Psoas muscle (tissue), 8 donors: ENCODE measurements around the gene UFM1. TPM values are rescaled to one million over a fixed set of nuclear protein-coding genes. Genes with fewer than 3 reads are reported as not detected.
"Not testable (repeated sequence)": the region's sequence is repeated elsewhere in the genome, so short reads cannot be mapped to it uniquely, and the experiment has no call there.

Experiments
- ATAC-seq, 4 donors: fragments of 200-7000 bp; cut with Tn5 transposase; one replicate each; pipeline ENCODE4 v1.9.1; 2020; ENCODE audit warnings: moderate library complexity in 3 of 4, mild to moderate bottlenecking in 2 of 4
- DNase-seq, 2 donors: peaks; one replicate each; pipeline ENCODE4 v3.0.0-alpha.2; 2020
- H3K27ac ChIP-seq: fragments of 200-600 bp; one replicate; pipeline ENCODE4 v1.8.0; 2022
- H3K27me3 ChIP-seq, 3 donors: fragments of 200-600 bp in 1 of 3; one replicate each; pipeline versions ENCODE4 v1.6.1 to v1.8.0; 2013 to 2022; ENCODE audit warnings: low read length in 2 of 3, mild to moderate bottlenecking in 2 of 3, moderate library complexity in 1 of 3; ENCODE audit not compliant: insufficient read depth in 3 of 3
- H3K36me3 ChIP-seq, 2 donors: fragments of 200-600 bp in 1 of 2; one replicate each; pipeline versions ENCODE4 v1.6.1 to v1.8.0; 2013 to 2022; ENCODE audit warnings: low read depth in 1 of 2, mild to moderate bottlenecking in 1 of 2, moderate library complexity in 1 of 2; ENCODE audit not compliant: insufficient read depth in 1 of 2
- H3K4me1 ChIP-seq: fragments of 200-600 bp; one replicate; pipeline ENCODE4 v1.8.0; 2022
- H3K4me3 ChIP-seq: fragments of 200-600 bp; one replicate; pipeline ENCODE4 v1.8.0; 2022; ENCODE audit warnings: mild to moderate bottlenecking
- H3K9me3 ChIP-seq: fragments of 200-600 bp; one replicate; pipeline ENCODE4 v1.8.0; 2022
- CTCF ChIP-seq: fragments of 200-600 bp; IDR thresholded peaks from one replicate; pipeline ENCODE4 v1.8.0; 2022; ENCODE audit warnings: antibody characterized with exemption
- WGBS, 3 donors: extraction: QIAGEN DNeasy Blood & Tissue Kit; methylation state at CpG; one replicate each; pipeline versions ENCODE4 v1.1.6 to v1.1.7; 2013; 5-methylcytosine and 5-hydroxymethylcytosine counted together
- intact Hi-C, 2 donors: fragments of 100-400 bp; cut with DNase I; formaldehyde crosslinking; loops; one replicate each; pipeline versions ENCODE4 v1.11.0 to v1.14.2; 2022
- polyA plus RNA-seq, 3 donors: library from polyadenylated mRNA; stranded (reverse); fragments of 200-250 nt; gene quantifications; one replicate each; pipeline ENCODE4 v1.2.3, GENCODE V29; 2013
- total RNA-seq, 4 donors: library from RNA; stranded (reverse); fragmentation: NEBNext Ultra II Directional in 2 of 4; extraction: Animal tissue kit (Norgen Biotek cat#: 25700) in 2 of 4; gene quantifications; one replicate each; pipeline versions ENCODE4 v1.2.1 to v1.2.4, GENCODE V29; 2021 to 2023
- donor health status: healthy with polysubstance abuse.
- donor health status: DM: no; HTN: no; CAD: no; lungs with moderate emphysema.
- donor health status: Bipolar disorder and iron deficiency.
- donor health status: healthy.
- donor health status: DM: yes; HTN: yes; CAD: no.
- donor health status: DM: no; HTN: no; CAD: no.
- donor health status: DM: no; HTN: no; CAD: no.
- donor health status: DM: yes; HTN: yes; CAD: no.

The UFM1 gene
- total and polyA plus RNA-seq, 7 donors = 19.8 to 56.8 (median 27.7) TPM

GRCh38 chr13:38358684-38359083, 9.0 kb downstream of the UFM1 start:
- no peak for TF ChIP-seq CTCF
- H3K9me3 ChIP-seq = no peaks in the 10 kb centered on the region
- no peak overlapping the region for H3K27ac ChIP-seq
- WGBS, 3 donors = 57 to 68% (median 60%) methylated on average over 4 of the region's 4 CpGs
- ATAC-seq = no peak
- intact Hi-C loops = no loop called here
- peaks cover 0 to 84% of the 10 kb centered on the region in 2 donors for H3K36me3 ChIP-seq
- no peaks in the 10 kb centered on the region for H3K27me3 ChIP-seq
- no peak overlapping the region for H3K4me3 ChIP-seq
- no peak for DNase-seq
- peaks cover 2% of the 10 kb centered on the region for H3K4me1 ChIP-seq

GRCh38 chr13:38361542-38362262, 12.1 kb downstream of the UFM1 start:
- ATAC-seq = no peak
- intact Hi-C loops = no loop called here

GRCh38 chr13:38363219-38363618, 13.6 kb downstream of the UFM1 start:
- H3K27ac ChIP-seq = no peak overlapping the region
- no peak for DNase-seq
- TF ChIP-seq CTCF = no peak
- no peak overlapping the region for H3K4me3 ChIP-seq
- H3K9me3 ChIP-seq = no peaks in the 10 kb centered on the region
- H3K27me3 ChIP-seq = no peaks in the 10 kb centered on the region
- ATAC-seq = no peak
- H3K4me1 ChIP-seq = no peaks in the 10 kb centered on the region
- intact Hi-C loops = no loop called here
- WGBS, 3 donors = 92 to 100% (median 96%) methylated on average over 2 of the region's 2 CpGs
- H3K36me3 ChIP-seq = peaks cover 0 to 44% of the 10 kb centered on the region in 2 donors

More at GRCh38 chr13:38361542-38362262, 12.1 kb downstream of the UFM1 start:
- Histone ChIP-seq H3K27ac (no peak overlapping the region), H3K27me3 (no peaks in the 10 kb centered on the region), H3K9me3 (no peaks in the 10 kb centered on the region), H3K4me3 (no peak overlapping the region), H3K36me3 (peaks cover 0 to 55% of the 10 kb centered on the region in 2 donors), H3K4me1 (no peaks in the 10 kb centered on the region)
- WGBS, 3 donors = 87 to 93% (median 91%) methylated on average over 4 of the region's 4 CpGs
- no peak for DNase-seq
- no peak for TF ChIP-seq CTCF

- intact Hi-C loops, H3K27me3 ChIP-seq, ATAC-seq, DNase-seq, H3K4me3 ChIP-seq, H3K27ac ChIP-seq, H3K4me1 ChIP-seq, H3K9me3 ChIP-seq: not testable (repeated sequence)
- peaks cover 0 to 40% of the 10 kb centered on the region in 2 donors for H3K36me3 ChIP-seq
- WGBS, 3 donors = 91 to 92% (median 91%) methylated on average over 17 to 19 of the region's 19 CpGs
These were observed 14.1 kb downstream of the UFM1 start for GRCh38 chr13:38363746-38364145.

GRCh38 chr13:38365661-38366060, 16.0 kb downstream of the UFM1 start:
- WGBS, 3 donors = 58 to 76% (median 65%) methylated on average over 3 of the region's 3 CpGs

More at GRCh38 chr13:38365661-38366060, 16.0 kb downstream of the UFM1 start:
- no peak overlapping the region for H3K4me3 ChIP-seq
- TF ChIP-seq CTCF = no peak
- ATAC-seq = no peak
- DNase-seq = no peak
- no peaks in the 10 kb centered on the region for H3K27me3 ChIP-seq
- intact Hi-C loops = no loop called here
- H3K9me3 ChIP-seq = no peaks in the 10 kb centered on the region
- H3K36me3 ChIP-seq = peaks cover 0 to 29% of the 10 kb centered on the region in 2 donors
- H3K4me1 ChIP-seq = no peaks in the 10 kb centered on the region
- no peak overlapping the region for H3K27ac ChIP-seq
